Endothelial cell of umbilical vein (primary cell): ENCODE measurements around the gene MREG. TPM values are rescaled to one million over a fixed set of nuclear protein-coding genes. Genes with fewer than 3 reads are reported as not detected.

ENCODE experiments used
- BruUV-seq: library from RNA; stranded (reverse); fragments of 400-500 nt; replicated peaks from 2 replicates; lab custom pipeline; 2021; lab: Mats Ljungman, UMichigan
- CTCF ChIA-PET: fragments of 300-600, 350-600 bp; sonication (Branson Sonifier 250); formaldehyde crosslinking; loops from one replicate; lab custom pipeline; 2021; ENCODE audit warnings: antibody characterized with exemption, inconsistent platforms; lab: Charles Lee
- POLR2A ChIA-PET: fragments of 300-600, 350-600 bp; sonication (Branson Sonifier 250); formaldehyde crosslinking; loops from one replicate; lab custom pipeline; 2021; ENCODE audit warnings: antibody characterized with exemption, inconsistent platforms; lab: Charles Lee
- DNase-seq: peaks from one replicate; pipeline ENCODE4 v3.0.0-alpha.2; 2011; ENCODE audit warnings: low read depth, low spot score
- FAIRE-seq: peaks from 2 replicates; lab custom pipeline; 2011; peaks lifted over from hg19 to GRCh38; lab: Jason Lieb, UNC
- H2AFZ ChIP-seq: 2 replicates; pipeline ENCODE4 v1.6.0; 2012; ENCODE audit warnings: low read depth, low read length, control low read depth, inconsistent platforms
- H3K27ac ChIP-seq: 2 replicates; pipeline ENCODE4 v1.5.1; 2011; ENCODE audit warnings: low read depth, mild to moderate bottlenecking, control low read depth, low read length, moderate library complexity; ENCODE audit not compliant: insufficient read depth
- H3K27me3 ChIP-seq, 2 experiments: 2 replicates each; pipeline versions ENCODE4 v1.6.0 to v1.6.1; 2011; ENCODE audit warnings: low read length in 2 of 2, mixed read lengths in 1 of 2; ENCODE audit not compliant: control insufficient read depth in 2 of 2, insufficient read depth in 2 of 2
- H3K36me3 ChIP-seq, 2 experiments: 2 replicates in 1 of 2; 3 replicates in 1 of 2; pipeline ENCODE4 v1.5.1; 2011; ENCODE audit warnings: low read length in 2 of 2, mild to moderate bottlenecking in 1 of 2, moderate library complexity in 1 of 2; ENCODE audit not compliant: control insufficient read depth in 2 of 2, insufficient read depth in 2 of 2; ENCODE audit errors: extremely low read depth in 1 of 2
- H3K4me1 ChIP-seq: 3 replicates; pipeline ENCODE4 v1.5.1; 2011; ENCODE audit warnings: mild to moderate bottlenecking, low read length; ENCODE audit not compliant: control insufficient read depth, insufficient read depth; ENCODE audit errors: extremely low read depth
- H3K4me2 ChIP-seq: 2 replicates; pipeline ENCODE4 v1.6.1; 2011; ENCODE audit warnings: low read length, control low read depth, mixed read lengths; ENCODE audit not compliant: insufficient read depth
- H3K4me3 ChIP-seq, 3 experiments: fragments of 200-600 bp in 1 of 3; sonication (generic), shearing (Covaris generic) in 1 of 3; replicated peaks in 1 of 3; 2 replicates each; pipeline ENCODE4 v1.5.1; 2011 to 2016; ENCODE audit warnings: control low read depth in 3 of 3, low read length in 3 of 3, mild to moderate bottlenecking in 2 of 3, inconsistent platforms in 1 of 3, low read depth in 1 of 3, moderate library complexity in 1 of 3; ENCODE audit not compliant: insufficient read depth in 1 of 3
- H3K79me2 ChIP-seq: 2 replicates; pipeline ENCODE4 v1.6.0; 2012; ENCODE audit warnings: low read length, inconsistent platforms; ENCODE audit not compliant: control insufficient read depth, insufficient read depth
- H3K9ac ChIP-seq: replicated peaks from 2 replicates; pipeline ENCODE3; 2011; ENCODE audit warnings: low read length, control low read depth; ENCODE audit not compliant: insufficient read depth; ENCODE audit errors: extremely low read depth
- H3K9me1 ChIP-seq: replicated peaks from 3 replicates; pipeline ENCODE4 v1.6.0; 2011; ENCODE audit warnings: mild to moderate bottlenecking, low read length; ENCODE audit not compliant: control insufficient read depth, insufficient read depth; ENCODE audit errors: extremely low read depth
- H3K9me3 ChIP-seq: replicated peaks from 2 replicates; pipeline ENCODE4 v1.5.1; 2012; ENCODE audit warnings: low read length, inconsistent platforms; ENCODE audit not compliant: control insufficient read depth, insufficient read depth
- H4K20me1 ChIP-seq: replicated peaks from 2 replicates; pipeline ENCODE3; 2011; ENCODE audit warnings: mild to moderate bottlenecking, low read length; ENCODE audit not compliant: control insufficient read depth, insufficient read depth; ENCODE audit errors: extremely low read depth
- EZH2 ChIP-seq: IDR thresholded peaks from 2 replicates; pipeline ENCODE4 v1.6.1; 2012; ENCODE audit warnings: borderline replicate concordance, low read depth, mild to moderate bottlenecking, moderate library complexity, low read length, inconsistent platforms; ENCODE audit not compliant: severe bottlenecking
- FOS ChIP-seq: IDR thresholded peaks from 2 replicates; pipeline ENCODE4 v1.6.1; 2011; ENCODE audit warnings: mild to moderate bottlenecking, low read length, moderate library complexity, borderline replicate concordance; ENCODE audit not compliant: insufficient read depth
- GATA2 ChIP-seq: IDR thresholded peaks from 2 replicates; pipeline ENCODE4 v1.7.0; 2011; ENCODE audit warnings: low read depth, mild to moderate bottlenecking, moderate library complexity, mixed read lengths, low read length; ENCODE audit not compliant: insufficient read length, insufficient read depth
- JUN ChIP-seq: IDR thresholded peaks from 2 replicates; pipeline ENCODE4 v1.6.1; 2011; ENCODE audit warnings: borderline replicate concordance, low read depth; ENCODE audit not compliant: insufficient read length, insufficient read depth
- MYC ChIP-seq: IDR thresholded peaks from one replicate; pipeline ENCODE4 v1.6.1; 2011; ENCODE audit warnings: mild to moderate bottlenecking, low read depth, low read length
- POLR2A ChIP-seq: IDR thresholded peaks from 2 replicates; pipeline ENCODE4 v1.6.1; 2012; ENCODE audit warnings: low read depth, mild to moderate bottlenecking, control low read depth, low read length
- POLR2AphosphoS5 ChIP-seq: IDR thresholded peaks from 2 replicates; pipeline ENCODE4 v1.6.1; 2012; ENCODE audit warnings: low read depth, mild to moderate bottlenecking, control low read depth, low read length, moderate library complexity; ENCODE audit not compliant: insufficient read depth
- dilution Hi-C: fragments of 300-500 bp; cut with MboI; formaldehyde crosslinking; loops from one replicate; pipeline ENCODE4 v1.15.0; 2019; ENCODE audit warnings: low sequenced_read_pairs; ENCODE audit not compliant: extremely low pct_ligation_motif_present
- intact Hi-C: fragments of 100-400 bp; cut with micrococcal nuclease; formaldehyde crosslinking; loops from one replicate; pipeline ENCODE4 v1.10.0; 2022
- polyA plus RNA-seq, 4 experiments: library from polyadenylated mRNA; depleted of rRNA in 3 of 4; stranded (reverse) in 3 of 4; unstranded in 1 of 4; fragments of >200 nt; gene quantifications; 2 replicates each; pipeline versions ENCODE4 v1.2.1 to v1.2.3, GENCODE V29; 2011 to 2012; ENCODE audit warnings: missing spikeins in 1 of 4
- total RNA-seq: library from RNA; stranded (reverse); gene quantifications from 2 replicates; pipeline ENCODE4 v1.2.3, GENCODE V29; 2021
- TF ChIP-seq, protein P1 (sequence below), 2 donors: IDR thresholded peaks; 1 replicate in 1 of 2; 2 replicates in 1 of 2; pipeline ENCODE4 v1.5.1; 2011; ENCODE audit warnings: low read length in 2 of 2, mild to moderate bottlenecking in 2 of 2, moderate library complexity in 2 of 2, control low read depth in 1 of 2, inconsistent platforms in 1 of 2, low read depth in 1 of 2; ENCODE audit not compliant: insufficient read depth in 1 of 2; ENCODE audit errors: extremely low read depth in 1 of 2
- TF ChIP-seq, protein P2 (sequence below): IDR thresholded peaks from 2 replicates; pipeline ENCODE4 v1.6.1; 2011; ENCODE audit not compliant: insufficient read depth, insufficient read length

MREG gene
- total and polyA plus RNA-seq, 2 donors (not counting 3 experiments of a cell fraction or from before 2014, with no cell fraction given) = 0.41 to 3.9 TPM

DNA sequence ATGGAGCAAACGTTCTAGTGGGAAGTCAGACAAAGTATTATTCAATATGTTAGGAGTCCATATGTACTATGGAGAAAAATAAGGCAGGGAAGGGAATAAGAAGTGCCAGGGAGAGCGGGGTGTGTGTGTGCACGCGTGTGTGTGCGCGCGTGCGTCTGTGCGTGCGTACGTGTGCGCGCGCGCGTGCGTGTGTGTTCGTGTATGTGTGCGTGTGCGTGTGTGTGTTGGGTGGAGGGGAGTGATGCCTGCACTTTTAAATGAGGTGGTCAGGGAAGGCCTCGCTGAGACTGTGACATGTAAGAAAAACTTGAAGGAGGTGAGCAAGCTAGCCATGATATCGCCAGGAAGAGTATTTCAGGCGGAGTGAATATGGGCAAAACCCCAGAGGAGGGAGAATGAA is 1.6 kb upstream of the MREG start:
- H3K36me3 ChIP-seq = no peaks in the 10 kb centered on the region
- no peak overlapping the region for H3K4me3 ChIP-seq
- ChIA-PET CTCF (interaction anchor here (0.8 to 2.2 kb wide), 3 partner anchors 10 to 65 kb away, joined by 3 to 9 read pairs (median 6); no protein-coding TSS in a partner anchor), POLR2A (no interaction called here)
- H3K4me1 ChIP-seq = peaks cover 7% of the 10 kb centered on the region
- DNase-seq (no peak), FAIRE-seq (no peak)
- no peaks in the 10 kb centered on the region for H4K20me1 ChIP-seq
- no peaks in the 10 kb centered on the region for H3K27me3 ChIP-seq
- intact Hi-C loops (no loop called here), dilution Hi-C loops (no loop called here)
- no peak overlapping the region for H2AFZ ChIP-seq
- no peak overlapping the region for H3K27ac ChIP-seq
- no peaks in the 10 kb centered on the region for H3K9me3 ChIP-seq
- H3K9ac ChIP-seq = no peak overlapping the region
- BruUV-seq = no TSS peak
- TF ChIP-seq POLR2A (no peak), FOS (no peak), JUN (no peak), MYC (no peak), GATA2 (no peak), POLR2AphosphoS5 (no peak), EZH2 (no peak)
- TF ChIP-seq, protein P1, sequence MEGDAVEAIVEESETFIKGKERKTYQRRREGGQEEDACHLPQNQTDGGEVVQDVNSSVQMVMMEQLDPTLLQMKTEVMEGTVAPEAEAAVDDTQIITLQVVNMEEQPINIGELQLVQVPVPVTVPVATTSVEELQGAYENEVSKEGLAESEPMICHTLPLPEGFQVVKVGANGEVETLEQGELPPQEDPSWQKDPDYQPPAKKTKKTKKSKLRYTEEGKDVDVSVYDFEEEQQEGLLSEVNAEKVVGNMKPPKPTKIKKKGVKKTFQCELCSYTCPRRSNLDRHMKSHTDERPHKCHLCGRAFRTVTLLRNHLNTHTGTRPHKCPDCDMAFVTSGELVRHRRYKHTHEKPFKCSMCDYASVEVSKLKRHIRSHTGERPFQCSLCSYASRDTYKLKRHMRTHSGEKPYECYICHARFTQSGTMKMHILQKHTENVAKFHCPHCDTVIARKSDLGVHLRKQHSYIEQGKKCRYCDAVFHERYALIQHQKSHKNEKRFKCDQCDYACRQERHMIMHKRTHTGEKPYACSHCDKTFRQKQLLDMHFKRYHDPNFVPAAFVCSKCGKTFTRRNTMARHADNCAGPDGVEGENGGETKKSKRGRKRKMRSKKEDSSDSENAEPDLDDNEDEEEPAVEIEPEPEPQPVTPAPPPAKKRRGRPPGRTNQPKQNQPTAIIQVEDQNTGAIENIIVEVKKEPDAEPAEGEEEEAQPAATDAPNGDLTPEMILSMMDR (IDR thresholded peaks at IDR 0.05; ENCODE audit: extremely low read depth in 1 of 2, insufficient read depth in 1 of 2, low read depth in 1 of 2, low read length in 2 of 2) = no peak
- TF ChIP-seq, protein P2, sequence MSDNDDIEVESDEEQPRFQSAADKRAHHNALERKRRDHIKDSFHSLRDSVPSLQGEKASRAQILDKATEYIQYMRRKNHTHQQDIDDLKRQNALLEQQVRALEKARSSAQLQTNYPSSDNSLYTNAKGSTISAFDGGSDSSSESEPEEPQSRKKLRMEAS = no peak
- H3K9me1 ChIP-seq = no peaks in the 10 kb centered on the region
- H3K4me2 ChIP-seq = no peak overlapping the region
- H3K79me2 ChIP-seq = no peaks in the 10 kb centered on the region
